GM23338 (cell line): ENCODE results near the gene SYNPR. TPM values are rescaled to one million over a fixed set of nuclear protein-coding genes. Genes with fewer than 3 reads are reported as not detected.

ENCODE experiments used
- ATAC-seq: fragments of 200-7000 bp; cut with Tn5 transposase; 3 replicates; pipeline ENCODE4 v1.9.1; 2020
- DNase-seq: peaks from one replicate; pipeline ENCODE4 v3.0.0-alpha.2; 2015; ENCODE audit warnings: low spot score
- H2AFZ ChIP-seq: fragments of 200-600 bp; sonication (generic); 2 replicates; pipeline ENCODE4 v1.8.0; 2016; ENCODE audit warnings: antibody characterized with exemption, mild to moderate bottlenecking, moderate library complexity
- H3F3A ChIP-seq: fragments of 200-600 bp; sonication (generic); replicated peaks from 2 replicates; pipeline ENCODE4 v1.8.0; 2017; ENCODE audit warnings: antibody characterized with exemption, mixed run types, low read depth
- H3K27ac ChIP-seq: fragments of 200-600 bp; sonication (generic); 2 replicates; pipeline ENCODE4 v1.6.1; 2016; ENCODE audit warnings: low read depth
- H3K27me3 ChIP-seq: fragments of 200-600 bp; sonication (generic); 2 replicates; pipeline ENCODE4 v1.8.0; 2016; ENCODE audit warnings: mild to moderate bottlenecking, mixed run types, moderate library complexity; ENCODE audit not compliant: insufficient read depth
- H3K36me3 ChIP-seq: fragments of 200-600 bp; sonication (generic); 2 replicates; pipeline ENCODE4 v1.8.0; 2016; ENCODE audit warnings: mild to moderate bottlenecking; ENCODE audit not compliant: insufficient read depth
- H3K4me1 ChIP-seq: fragments of 200-600 bp; sonication (generic); 2 replicates; pipeline ENCODE4 v1.8.0; 2016; ENCODE audit warnings: mild to moderate bottlenecking, moderate library complexity; ENCODE audit not compliant: insufficient read depth
- H3K4me2 ChIP-seq: fragments of 200-600 bp; sonication (generic); 2 replicates; pipeline ENCODE4 v1.7.1; 2017; ENCODE audit warnings: mixed run types
- H3K4me3 ChIP-seq: fragments of 200-600 bp; sonication (generic); 2 replicates; pipeline ENCODE4 v1.6.1; 2016; ENCODE audit warnings: mixed run types
- H3K79me2 ChIP-seq: fragments of 200-600 bp; sonication (generic); replicated peaks from 2 replicates; pipeline ENCODE4 v1.8.0; 2017; ENCODE audit warnings: mild to moderate bottlenecking; ENCODE audit not compliant: insufficient read depth
- H3K9me2 ChIP-seq: fragments of 200-600 bp; sonication (generic); 2 replicates; pipeline ENCODE4 v1.8.0; 2017; ENCODE audit not compliant: insufficient read depth
- H4K20me1 ChIP-seq: fragments of 200-600 bp; sonication (generic); replicated peaks from 2 replicates; pipeline ENCODE4 v1.8.0; 2017; ENCODE audit warnings: mild to moderate bottlenecking; ENCODE audit not compliant: insufficient read depth
- H3K27ac Mint-ChIP-seq: 2 replicates; pipeline ENCODE4 v1.8.0; 2020; ENCODE audit warnings: inconsistent platforms, mild to moderate bottlenecking, moderate library complexity, mixed read lengths
- H3K27me3 Mint-ChIP-seq: 3 replicates; pipeline ENCODE4 v1.8.0; 2022; ENCODE audit warnings: low read depth, mild to moderate bottlenecking, moderate library complexity, mixed read lengths, inconsistent platforms; ENCODE audit not compliant: insufficient read depth, poor library complexity
- H3K36me3 Mint-ChIP-seq: 3 replicates; pipeline ENCODE4 v1.8.0; 2021; ENCODE audit warnings: low read depth, mild to moderate bottlenecking, inconsistent platforms, moderate library complexity, mixed read lengths
- H3K4me1 Mint-ChIP-seq: 3 replicates; pipeline ENCODE4 v1.8.0; 2020; ENCODE audit warnings: mild to moderate bottlenecking, inconsistent platforms, mixed read lengths
- H3K4me3 Mint-ChIP-seq: 3 replicates; pipeline ENCODE4 v1.8.0; 2021; ENCODE audit warnings: moderate library complexity, mild to moderate bottlenecking, inconsistent platforms, mixed read lengths
- H3K9me3 Mint-ChIP-seq: 3 replicates; pipeline ENCODE4 v1.8.0; 2020; ENCODE audit warnings: moderate library complexity, mild to moderate bottlenecking, inconsistent platforms, mixed read lengths
- CREB1 ChIP-seq: fragments of 250-450 bp; sonication (Bioruptor Pico); IDR thresholded peaks from 2 replicates; pipeline ENCODE4 v1.5.0; 2020; ENCODE audit warnings: low read depth, mild to moderate bottlenecking, moderate library complexity
- CTCF ChIP-seq, 2 experiments: fragments of 200-600 bp in 1 of 2; sonication (generic) in 1 of 2; conservative IDR thresholded peaks; 2 replicates each; pipeline versions ENCODE4 v1.5.1 to v1.6.1; 2016 to 2017; ENCODE audit warnings: antibody characterized with exemption in 2 of 2, low read depth in 2 of 2, mild to moderate bottlenecking in 2 of 2, moderate library complexity in 1 of 2
- ETS1 ChIP-seq: IDR thresholded peaks from 2 replicates; pipeline ENCODE4 v1.6.1; 2016; ENCODE audit warnings: antibody characterized with exemption
- EZH2 ChIP-seq: fragments of 200-600 bp; sonication (generic); IDR thresholded peaks from one replicate; pipeline ENCODE4 v1.8.0; 2017; ENCODE audit warnings: antibody characterized with exemption, mild to moderate bottlenecking, low read depth; ENCODE audit not compliant: unreplicated experiment
- EZH2phosphoT487 ChIP-seq: fragments of 200-600 bp; sonication (generic); IDR thresholded peaks from one replicate; pipeline ENCODE4 v1.8.1; 2018; ENCODE audit warnings: antibody characterized with exemption; ENCODE audit not compliant: unreplicated experiment
- JUNB ChIP-seq: IDR thresholded peaks from one replicate; pipeline ENCODE4 v1.6.1; 2016; ENCODE audit warnings: antibody characterized with exemption; ENCODE audit not compliant: unreplicated experiment
- NANOG ChIP-seq: IDR thresholded peaks from 2 replicates; pipeline ENCODE4 v1.6.1; 2016; ENCODE audit warnings: antibody characterized with exemption, borderline replicate concordance
- POLR2AphosphoS5 ChIP-seq: IDR thresholded peaks from 2 replicates; pipeline ENCODE4 v1.6.1; 2016; ENCODE audit warnings: antibody characterized with exemption, low read depth
- REST ChIP-seq: IDR thresholded peaks from one replicate; pipeline ENCODE4 v1.6.1; 2018; ENCODE audit warnings: antibody characterized with exemption; ENCODE audit not compliant: unreplicated experiment
- STAT1 ChIP-seq: IDR thresholded peaks from one replicate; pipeline ENCODE4 v1.6.1; 2016; ENCODE audit warnings: antibody characterized with exemption; ENCODE audit not compliant: unreplicated experiment
- ZNF114 ChIP-seq: fragments of 250-450 bp; sonication (Bioruptor Pico); IDR thresholded peaks from 2 replicates; pipeline ENCODE4 v1.5.0; 2020; ENCODE audit warnings: mild to moderate bottlenecking, moderate library complexity
- ZNF331 ChIP-seq: fragments of 250-450 bp; sonication (Bioruptor Pico); IDR thresholded peaks from 2 replicates; pipeline ENCODE4 v1.5.0; 2020; ENCODE audit warnings: low read depth, mild to moderate bottlenecking, moderate library complexity
- ZNF462 ChIP-seq: fragments of 250-450 bp; sonication (Bioruptor Pico); IDR thresholded peaks from 2 replicates; pipeline ENCODE4 v1.5.0; 2020; ENCODE audit warnings: mild to moderate bottlenecking, moderate library complexity
- polyA plus RNA-seq: library from polyadenylated mRNA; unstranded; fragments of >200 nt; fragmentation: Nextera tagmentation; extraction: Ambion mirVana; gene quantifications from 2 replicates; pipeline ENCODE4 v1.2.1, GENCODE V29; 2016
- total RNA-seq: library from RNA; depleted of rRNA; stranded (reverse); fragments of >200 nt; shearing (Covaris generic); gene quantifications from 2 replicates; pipeline ENCODE4 v1.2.3, GENCODE V29; 2014

Gene SYNPR
- total and polyA plus RNA-seq, 2 experiments from 2014 or later: 0.38 to 0.55 TPM

- Histone ChIP-seq H3K9me2 (no peaks in the 10 kb centered on the region; the same call in 1 of the 2 replicates), H3F3A (no peaks in the 10 kb centered on the region), H3K79me2 (no peaks in the 10 kb centered on the region), H2AFZ (no peak overlapping the region), H4K20me1 (no peaks in the 10 kb centered on the region), H3K4me2 (no peak overlapping the region), H3K27me3 (no peaks in the 10 kb centered on the region), H3K4me3 (no peak overlapping the region), H3K27ac (no peak overlapping the region), H3K4me1 (peaks cover 33% of the 10 kb centered on the region), H3K36me3 (no peaks in the 10 kb centered on the region)
- Mint-ChIP-seq H3K27ac (no peak overlapping the region), H3K4me1 (peaks cover 28% of the 10 kb centered on the region), H3K36me3 (no peaks in the 10 kb centered on the region), H3K9me3 (no peaks in the 10 kb centered on the region), H3K27me3 (no peaks in the 10 kb centered on the region), H3K4me3 (no peak overlapping the region)
- DNase-seq: no peak
- ATAC-seq: no peak
- TF ChIP-seq EZH2phosphoT487 (no peak), JUNB (no peak), STAT1 (no peak), ZNF331 (CRISPR knock-in tag) (no peak), ZNF462 (CRISPR knock-in tag) (no peak), ZNF114 (CRISPR knock-in tag) (no peak), POLR2AphosphoS5 (no peak), NANOG (no peak), REST (no peak), CREB1 (no peak), ETS1 (no peak), EZH2 (no peak), CTCF (conservative IDR thresholded peaks at IDR 0.05; ENCODE audit: low read depth in 2 of 2) (no peak)
Observed at GRCh38 chr3:63513791-63514190, 235.7 kb downstream of the SYNPR start.
